GM18909 (cell line): ENCODE data around the gene NELFE.
"Not testable (repeated sequence)": the region's sequence is repeated elsewhere in the genome, so short reads cannot be mapped to it uniquely, and the experiment has no call there.

Experiments used
- ATAC-seq: cut with Tn5 transposase; IDR thresholded peaks from one replicate; pipeline ENCODE4 v1.9.1; 2021; ENCODE audit warnings: mild to moderate bottlenecking; ENCODE audit not compliant: unreplicated experiment, poor library complexity

The NELFE gene

DNA sequence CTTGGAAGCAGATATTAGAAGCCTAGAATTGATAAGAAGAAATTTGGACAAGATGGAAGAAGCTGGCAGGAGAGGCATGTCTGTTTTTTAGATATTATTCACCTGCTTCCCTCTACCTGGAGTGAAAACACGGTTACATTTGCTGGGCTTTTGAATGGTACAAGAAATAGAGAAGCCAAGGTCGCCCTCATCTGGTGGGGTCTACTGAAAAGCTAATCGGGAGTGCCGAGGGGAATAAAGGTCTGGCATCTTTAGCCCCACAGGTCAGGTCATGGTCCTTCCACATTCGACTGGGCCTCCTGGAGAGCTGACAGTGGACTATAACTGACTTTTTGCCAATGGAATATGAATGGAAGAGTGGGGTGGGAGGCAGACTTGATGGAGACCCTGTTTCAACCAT is 35.8 kb downstream of the NELFE start:
- no peak for ATAC-seq

DNA sequence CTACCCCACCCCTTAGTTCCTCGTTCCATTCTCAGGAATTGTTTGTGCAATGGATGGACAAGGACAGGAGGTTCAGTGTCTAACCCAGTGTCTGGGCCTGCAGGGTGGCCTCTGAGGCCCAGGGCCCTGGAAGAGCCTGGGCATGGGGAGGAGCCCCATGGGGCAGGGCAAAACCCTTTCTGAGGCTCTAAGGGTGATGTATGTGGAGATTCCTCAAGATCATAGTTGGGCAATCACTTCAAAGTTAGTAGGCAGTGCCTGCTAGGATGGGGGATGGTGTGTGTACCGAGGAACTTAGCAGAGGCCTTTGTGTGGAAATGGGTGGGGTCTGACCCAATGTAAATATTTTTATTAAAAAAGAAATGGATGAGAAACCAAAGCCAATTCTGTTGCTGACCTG is 38.0 kb downstream of the NELFE start:
- no peak for ATAC-seq

DNA sequence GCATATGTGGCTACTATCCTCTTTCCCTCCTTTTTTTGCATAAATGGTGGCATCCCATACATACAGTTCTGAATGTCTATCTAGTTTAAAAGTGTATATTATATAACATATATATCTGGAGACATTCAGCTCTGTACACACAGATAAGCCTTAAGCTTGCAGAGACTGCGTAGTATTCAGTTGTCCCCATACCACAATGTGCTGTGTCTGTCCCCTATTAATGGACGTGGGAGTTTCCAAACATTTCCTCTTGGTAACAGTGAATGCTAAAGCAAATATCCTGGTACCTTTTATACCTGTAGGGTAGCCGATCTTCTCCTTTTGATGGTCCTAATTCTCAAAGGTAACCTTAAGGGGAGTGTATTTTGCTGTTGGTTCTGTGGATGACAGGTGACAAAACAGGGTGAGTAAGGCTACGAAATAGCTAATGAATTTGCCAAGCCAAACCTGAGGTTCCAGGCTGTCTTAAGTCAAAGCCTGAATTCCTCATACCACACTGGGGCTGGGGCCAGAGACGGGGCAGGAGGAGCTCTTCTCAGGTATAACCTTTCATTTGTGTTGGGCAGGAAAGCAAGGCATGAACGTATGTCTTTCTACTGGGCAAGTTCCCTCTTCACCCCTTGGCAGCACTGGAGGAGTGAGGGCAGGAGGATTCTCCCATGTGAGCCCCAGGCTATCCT is 39.0 kb downstream of the NELFE start:
- no peak for ATAC-seq

DNA sequence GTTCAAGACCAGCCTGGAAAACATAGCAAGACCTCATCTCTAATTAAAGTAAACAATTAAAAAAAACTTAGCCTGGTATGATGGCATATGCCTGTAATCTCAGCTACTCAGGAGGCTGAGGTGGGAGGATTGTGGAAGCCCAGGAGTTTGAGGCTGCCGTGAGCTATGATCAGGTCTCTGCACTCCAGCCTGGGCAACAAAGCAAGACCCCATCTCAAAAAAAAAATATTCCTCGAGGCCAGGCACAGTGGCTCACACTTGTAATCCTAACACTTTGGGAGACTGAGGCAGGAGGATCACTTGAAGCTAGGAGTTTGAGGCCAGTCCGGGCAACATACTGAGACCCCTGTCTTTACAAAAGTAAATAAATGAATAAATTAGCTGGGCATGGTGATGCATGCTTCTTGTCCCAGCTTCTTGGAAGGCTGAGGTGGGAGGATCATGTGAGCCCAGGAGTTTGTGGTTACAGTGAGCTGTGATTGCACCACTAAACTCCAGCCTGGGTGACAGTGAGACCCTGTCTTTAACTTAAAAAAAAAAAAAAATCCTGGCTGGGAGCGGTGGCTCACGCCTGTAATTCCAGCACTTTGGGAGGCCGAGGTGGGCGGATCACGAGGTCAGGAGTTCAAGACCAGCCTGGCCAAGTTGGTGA is 40.6 kb downstream of the NELFE start:
- ATAC-seq, result no peak

DNA sequence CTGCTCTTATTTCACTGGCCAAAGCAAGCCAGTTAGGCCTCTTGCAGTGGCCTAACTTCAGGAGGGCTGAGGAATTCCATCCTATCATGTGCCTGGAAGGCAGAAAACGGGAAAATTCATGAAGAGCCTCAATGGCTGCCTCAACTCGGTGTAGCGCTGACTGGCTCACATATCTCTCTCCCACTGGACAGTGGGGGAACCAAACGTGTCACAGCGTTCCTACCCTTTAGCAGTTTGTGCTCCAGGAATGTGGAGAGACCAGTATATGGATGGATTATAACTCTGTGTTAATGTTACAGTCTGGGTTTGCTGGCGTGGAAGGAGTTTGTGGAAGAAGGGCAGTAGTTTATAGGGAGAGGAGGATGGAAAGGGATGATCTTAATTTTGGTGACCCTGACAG is 43.0 kb downstream of the NELFE start:
- no peak for ATAC-seq

DNA sequence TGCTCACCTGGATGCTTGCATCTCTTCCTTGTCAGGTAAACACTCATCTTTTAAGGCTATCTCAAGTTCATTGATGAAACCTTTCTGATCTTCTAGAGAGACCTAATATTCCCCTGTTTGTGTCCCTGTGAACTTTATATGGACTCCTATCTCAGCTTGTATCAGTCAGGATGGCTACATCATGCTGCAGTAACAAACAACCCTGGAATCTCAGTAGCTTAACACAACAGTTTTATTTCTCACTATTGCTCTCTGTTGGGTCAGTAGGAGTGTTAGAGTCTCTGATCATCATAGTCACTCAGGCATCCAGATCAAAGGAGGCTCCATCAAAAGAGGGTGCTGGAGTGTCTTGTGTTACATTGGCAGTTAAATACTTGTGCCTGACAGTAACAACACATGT is 43.4 kb downstream of the NELFE start:
- ATAC-seq, result no peak

DNA sequence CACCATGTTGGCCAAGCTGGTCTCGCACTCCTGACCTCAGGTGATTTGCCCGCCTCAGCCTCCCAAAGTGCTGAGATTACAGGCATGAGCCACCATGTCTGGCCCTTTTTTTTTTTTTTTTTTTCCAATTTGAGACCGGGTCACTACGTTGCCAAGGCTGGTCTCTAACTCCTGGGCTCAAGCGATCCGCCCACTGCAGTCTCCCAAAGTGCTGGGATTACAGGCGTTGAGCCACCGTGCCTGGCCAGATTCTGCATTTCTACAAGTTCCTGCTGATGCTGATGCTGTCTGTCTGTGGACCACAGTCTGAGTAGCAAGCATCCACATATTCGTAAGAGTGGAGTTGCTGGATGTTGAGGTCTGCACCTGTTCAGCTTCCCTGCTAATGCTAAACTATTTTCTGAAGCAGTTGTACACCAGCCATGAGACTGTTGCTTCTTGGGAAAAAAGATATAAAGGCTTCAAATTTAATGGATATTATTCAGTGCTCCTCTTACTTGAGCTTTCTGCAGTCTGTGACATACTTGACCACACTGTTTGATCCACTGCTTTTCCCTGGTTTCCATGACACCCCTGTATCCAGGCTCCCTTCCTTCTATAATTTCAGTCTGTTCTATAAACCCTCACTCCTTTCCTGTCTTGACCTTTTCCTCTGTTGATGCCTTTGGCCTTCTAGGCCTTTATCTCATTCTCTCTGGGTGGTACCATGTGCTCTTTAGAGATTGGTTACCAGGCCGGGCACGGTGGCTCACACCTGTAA is 46.8 kb downstream of the NELFE start:
- ATAC-seq, result no peak

DNA sequence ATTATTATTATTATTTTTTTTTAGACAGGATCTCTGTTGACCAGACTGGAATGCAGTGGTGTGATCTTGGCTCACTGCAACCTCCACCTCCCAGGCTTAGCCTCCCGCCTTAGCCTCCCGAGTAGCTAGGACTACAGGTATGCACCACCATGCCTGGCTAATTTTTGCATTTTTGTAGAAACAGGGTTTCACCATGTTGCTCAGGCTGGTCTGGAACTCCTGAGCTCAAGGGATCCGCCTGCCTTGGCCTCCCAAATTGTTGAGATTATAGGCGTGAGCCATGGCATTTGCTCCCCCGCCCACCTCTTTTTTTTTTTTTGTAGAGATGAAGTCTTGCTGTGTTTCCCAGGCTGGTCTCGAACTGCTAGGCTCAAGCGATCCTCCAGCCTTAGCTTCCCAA is 49.5 kb downstream of the NELFE start:
- not testable (repeated sequence) for ATAC-seq

DNA sequence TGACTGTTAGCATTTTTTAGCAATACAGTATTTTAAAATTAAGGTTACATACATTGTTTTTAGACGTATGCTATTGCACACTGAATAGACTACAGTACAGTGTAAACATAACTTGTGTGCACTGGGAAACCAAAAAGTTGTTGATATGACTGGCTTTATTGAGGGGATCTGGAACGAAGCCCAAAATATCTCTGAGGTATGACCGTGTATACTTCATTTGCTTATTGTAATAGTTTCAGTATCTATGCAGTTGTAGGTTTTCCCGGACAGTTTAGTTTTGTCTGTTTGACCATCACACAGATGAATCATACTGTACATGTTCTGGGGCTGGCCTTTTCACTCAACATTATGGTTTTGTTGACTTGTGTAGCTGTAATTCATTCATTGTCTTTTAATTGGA is 50.0 kb downstream of the NELFE start:
- ATAC-seq, result peak; percentile 61

DNA sequence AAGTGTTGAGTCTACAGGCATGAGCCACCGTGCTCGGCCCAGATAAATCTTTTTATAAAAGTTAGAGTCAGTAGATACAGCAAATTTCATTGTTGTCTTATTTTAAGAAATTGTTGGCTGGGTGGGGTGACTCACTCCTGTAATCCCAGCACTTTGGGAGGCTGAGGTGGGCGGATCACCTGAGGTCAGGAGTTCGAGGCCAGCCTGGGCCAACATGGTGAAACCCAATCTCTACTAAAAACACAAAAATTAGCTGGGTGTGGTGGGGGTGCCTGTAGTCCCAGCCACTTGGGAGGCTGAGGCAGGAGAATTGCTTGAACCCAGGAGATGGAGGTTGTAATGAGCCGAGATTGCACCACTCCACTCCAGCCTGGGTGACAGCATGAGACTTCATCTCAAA is 50.5 kb downstream of the NELFE start:
- ATAC-seq, result not testable (repeated sequence)

DNA sequence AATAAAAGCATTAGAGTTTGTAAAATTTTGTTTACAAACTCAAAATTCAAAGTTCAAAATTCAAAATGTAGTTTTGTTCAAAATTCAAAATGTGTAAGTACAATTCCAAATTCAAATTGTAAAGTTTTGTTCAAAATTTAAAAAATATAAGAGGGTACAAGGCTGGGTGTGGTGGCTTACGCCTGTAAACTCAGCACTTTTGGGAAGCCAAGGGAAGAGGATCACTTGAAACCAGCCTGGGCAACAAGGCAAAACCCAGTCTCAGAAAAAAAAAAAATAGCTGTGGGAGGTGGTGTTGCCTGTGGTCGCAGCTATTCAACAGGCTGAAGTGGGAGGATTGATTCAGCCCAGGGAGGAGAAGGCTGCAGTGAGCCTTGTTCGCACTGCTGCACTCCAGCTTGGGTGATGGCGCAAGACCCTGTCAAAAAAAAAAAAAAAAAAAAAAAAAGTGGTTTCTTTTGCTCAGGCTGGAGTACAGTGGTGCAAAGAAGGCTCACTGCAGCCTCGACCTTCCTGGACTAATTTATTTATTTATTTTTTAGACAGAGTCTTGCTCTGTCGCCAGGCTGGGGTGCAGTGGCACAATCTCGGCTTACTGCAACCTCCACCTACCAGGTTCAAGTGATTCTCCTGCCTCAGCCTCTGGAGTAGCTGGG is 51.5 kb downstream of the NELFE start:
- no peak for ATAC-seq

DNA sequence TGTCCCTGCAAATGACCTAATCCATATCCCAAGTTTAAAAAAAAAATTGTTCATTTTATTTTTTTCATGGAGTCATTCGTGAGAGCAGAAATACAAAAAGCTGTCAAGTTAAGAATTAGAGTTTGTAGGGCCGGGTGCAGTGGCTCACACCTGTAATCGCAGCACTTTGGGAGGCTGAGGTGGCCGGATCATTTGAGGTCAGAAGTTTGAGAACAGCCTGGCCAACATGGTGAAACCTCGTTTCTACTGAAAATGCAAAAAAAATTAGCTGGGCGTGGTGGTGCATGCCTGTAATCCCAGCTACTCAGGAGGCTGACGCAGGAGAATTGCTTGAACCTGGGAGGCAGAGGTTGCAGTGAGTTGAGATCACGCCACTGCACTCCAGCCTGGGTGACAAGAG is 52.0 kb downstream of the NELFE start:
- ATAC-seq, result not testable (repeated sequence)

DNA sequence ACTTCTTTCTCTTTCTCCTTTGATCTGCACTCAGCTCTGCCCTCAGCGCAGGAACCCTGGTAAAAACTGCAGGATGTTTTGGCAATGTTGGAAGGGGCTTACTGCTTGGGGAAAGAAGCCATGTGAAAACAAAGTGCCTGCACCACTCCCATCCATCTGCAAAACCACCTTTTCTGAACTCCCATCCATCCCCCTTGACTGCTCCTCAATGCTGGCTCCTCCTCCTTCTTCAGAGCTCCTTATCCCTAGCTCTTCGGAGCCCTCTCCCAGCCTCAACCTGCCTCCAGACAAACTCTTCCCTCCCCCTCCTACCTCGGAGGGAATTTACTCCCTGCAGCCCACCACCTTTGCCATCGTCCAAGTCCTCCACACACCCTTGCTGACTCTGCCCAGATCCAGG is 52.6 kb downstream of the NELFE start:
- no peak for ATAC-seq

DNA sequence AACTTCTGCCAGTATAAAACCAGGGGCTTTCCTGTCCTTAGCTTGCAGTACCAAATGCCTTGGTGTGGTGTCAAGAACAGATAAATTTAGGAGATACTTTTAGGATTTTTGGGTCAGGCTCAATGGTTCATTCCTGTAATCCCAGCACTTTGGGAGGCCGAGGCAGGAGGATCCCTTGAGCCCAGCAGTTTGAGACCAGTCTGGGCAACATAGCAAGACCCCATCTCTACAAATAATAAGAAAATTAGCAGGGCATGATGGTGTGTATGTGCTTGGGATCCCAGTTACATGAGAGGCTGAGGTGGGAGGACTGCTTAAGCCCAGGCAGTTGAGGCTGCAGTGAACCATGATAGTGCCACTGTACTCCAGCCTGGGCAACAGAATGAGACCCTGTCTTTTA is 53.7 kb downstream of the NELFE start:
- no peak for ATAC-seq

DNA sequence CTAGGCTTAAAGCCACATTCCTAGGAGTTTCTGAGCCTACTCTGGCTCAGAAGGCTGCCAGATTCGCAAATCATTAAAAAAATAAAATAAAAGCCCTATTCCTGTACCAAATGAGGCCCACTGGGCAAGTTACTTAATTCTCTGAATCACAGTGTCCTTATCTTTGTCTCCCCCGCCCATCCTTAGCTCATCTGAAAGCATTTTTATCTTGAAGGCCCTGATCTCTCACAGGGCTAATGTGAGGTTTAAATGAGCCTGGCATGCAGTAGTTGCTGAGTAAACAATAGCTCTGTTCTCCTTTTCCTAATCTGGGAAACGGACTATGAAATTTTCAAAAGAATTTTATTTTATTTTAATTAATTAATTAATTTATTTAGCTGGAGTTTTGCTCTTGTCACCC is 54.8 kb downstream of the NELFE start:
- no peak for ATAC-seq
